ENCODE results near the gene GAS2L3.
"Not testable (repeated sequence)": the region's sequence is repeated elsewhere in the genome, so short reads cannot be mapped to it uniquely, and the experiment has no call there.

GAS2L3 gene

DNA sequence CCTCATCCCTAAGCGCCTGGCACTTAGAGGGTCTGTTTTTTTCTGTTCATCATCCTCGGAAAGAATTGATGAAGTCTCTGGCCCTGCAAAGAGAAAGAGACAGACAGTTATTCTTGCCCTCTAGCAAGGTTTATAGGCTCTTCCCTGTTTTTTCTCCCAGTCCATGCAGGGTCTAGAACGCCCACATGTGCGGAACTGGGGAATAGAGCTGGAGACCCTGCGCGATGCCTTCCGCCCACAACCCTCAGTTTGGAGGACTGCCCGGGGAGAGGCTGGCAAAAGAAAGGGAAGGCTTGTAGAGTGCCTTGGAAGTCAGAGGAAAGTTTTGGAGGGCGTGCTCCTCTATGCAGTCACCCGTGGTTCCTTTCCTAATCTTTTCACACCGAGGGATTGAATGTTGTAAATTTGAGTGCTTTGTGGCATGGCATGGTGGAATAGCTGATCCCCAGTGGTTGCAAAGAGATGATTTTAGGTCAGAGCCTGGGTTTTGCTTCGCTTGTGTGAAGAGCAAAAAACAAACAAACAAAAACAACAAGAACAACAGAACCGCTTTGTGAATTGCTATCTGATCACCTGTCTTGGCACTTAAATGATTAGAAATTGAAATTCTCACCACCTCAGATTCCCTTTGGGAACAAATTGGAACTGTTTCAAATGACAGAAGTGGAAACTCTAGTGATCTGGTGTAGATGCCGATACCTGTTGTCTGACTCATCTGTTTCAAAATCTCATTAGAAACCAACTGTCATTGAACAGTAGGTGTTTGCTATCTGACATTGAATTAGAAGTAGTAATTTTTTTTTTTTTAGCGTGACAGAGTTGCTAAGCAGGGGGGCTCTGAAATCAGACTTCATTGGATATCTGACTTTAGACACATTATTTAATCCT, 947 bp downstream of the GAS2L3 start:
- DNase-seq (ENCODE audit: low read depth in 2 of 2), result no peak

DNA sequence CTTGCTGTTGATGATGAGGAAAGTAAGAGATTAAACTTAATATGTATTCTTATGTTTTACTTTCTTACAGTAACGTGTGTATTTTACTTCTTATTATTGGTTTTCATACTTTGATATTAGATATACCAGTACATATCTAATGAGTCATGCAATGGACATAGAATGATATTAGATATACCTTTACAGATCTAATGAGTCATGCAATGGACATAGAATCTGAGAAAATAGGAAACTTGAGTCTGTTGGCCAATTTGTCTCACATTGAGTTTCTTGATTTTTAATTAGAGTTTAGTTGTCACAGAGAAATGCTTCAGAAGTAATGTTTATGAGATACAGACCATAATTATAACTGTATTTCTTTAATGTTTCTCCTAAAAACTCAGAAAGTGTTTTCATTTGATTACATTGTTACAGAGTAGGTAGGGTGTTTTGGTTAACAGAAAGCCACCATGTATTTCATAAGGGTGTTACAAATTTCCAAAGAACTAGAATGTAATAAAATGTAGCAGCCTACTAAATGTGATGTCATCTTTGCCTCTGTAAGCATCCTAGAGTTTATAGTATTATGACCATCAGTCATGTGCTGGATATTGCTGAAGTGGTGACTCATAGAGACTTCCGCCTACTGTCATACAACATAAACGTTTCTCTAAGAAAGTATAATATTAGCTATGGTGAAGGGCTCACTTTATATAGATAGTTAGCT, 3.0 kb downstream of the GAS2L3 start:
- no peak for DNase-seq (ENCODE audit: low read depth in 2 of 2)

DNA sequence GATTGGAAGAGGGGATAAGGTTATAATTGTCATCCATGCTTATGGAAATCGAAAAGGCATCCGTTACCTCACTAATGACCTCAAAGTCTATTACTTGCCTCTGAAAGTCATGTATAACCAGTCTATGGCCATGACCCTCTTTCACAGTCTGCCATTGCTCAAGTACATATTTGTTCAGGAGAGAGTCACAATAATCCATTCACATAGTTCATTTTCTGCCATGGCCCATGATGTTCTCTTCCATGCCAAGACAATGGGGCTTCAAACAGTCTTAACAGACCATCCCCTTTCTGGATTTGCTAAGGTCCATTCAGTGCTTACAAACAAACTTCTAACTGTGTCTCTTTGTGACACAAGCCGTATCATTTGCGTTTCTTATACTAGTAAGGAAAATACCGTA, 5.4 kb downstream of the GAS2L3 start:
- DNase-seq (ENCODE audit: low read depth in 2 of 2), result no peak

- no peak for DNase-seq (ENCODE audit: low read depth in 2 of 2)
Observed at GRCh38 chr12:100579844-100580243, 6.4 kb downstream of the GAS2L3 start.

DNA sequence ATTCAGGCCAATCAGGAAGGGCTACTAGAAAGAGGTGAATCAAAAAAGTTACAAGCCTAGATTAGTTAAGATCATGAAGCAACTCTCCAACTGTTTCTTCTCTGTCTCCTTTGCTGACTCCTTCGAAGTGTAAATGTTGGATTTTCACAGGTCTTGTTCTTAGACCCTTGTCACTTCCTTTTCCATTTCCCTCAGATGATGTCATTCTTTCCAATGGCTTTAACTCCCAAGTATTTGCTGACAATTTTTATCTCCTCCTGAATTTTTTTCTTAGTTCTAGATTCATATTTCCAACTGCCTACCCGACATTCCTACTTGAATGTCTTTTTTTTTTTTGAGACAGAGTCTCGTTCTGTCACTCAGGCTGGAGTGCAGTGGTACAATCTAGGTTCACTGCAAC, 10.8 kb downstream of the GAS2L3 start:
- no peak for DNase-seq (ENCODE audit: low read depth in 2 of 2)

GRCh38 chr12:100591979-100592378, 18.5 kb downstream of the GAS2L3 start:
- no peak for DNase-seq (ENCODE audit: low read depth in 2 of 2)

GRCh38 chr12:100593490-100593889, 20.0 kb downstream of the GAS2L3 start:
- DNase-seq (ENCODE audit: low read depth in 2 of 2), result no peak

DNA sequence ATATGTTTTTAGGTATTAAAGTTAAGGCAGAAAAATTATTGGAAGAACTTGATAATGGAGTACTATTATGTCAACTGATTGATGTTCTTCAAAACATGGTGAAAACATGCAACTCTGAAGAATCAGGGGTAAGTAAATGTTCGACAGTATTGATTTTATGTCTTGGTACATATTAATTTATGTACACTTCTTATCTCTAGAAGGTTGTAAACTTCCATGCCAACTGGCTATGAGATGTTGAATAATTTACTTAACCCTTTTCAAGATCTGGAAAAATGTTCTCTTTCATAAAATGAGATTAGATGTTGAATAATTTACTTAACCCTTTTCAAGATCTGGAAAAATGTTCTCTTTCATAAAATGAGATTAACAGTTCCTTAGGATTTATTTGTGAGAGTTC, 28.1 kb downstream of the GAS2L3 start:
- DNase-seq (ENCODE audit: low read depth in 2 of 2), result no peak

DNA sequence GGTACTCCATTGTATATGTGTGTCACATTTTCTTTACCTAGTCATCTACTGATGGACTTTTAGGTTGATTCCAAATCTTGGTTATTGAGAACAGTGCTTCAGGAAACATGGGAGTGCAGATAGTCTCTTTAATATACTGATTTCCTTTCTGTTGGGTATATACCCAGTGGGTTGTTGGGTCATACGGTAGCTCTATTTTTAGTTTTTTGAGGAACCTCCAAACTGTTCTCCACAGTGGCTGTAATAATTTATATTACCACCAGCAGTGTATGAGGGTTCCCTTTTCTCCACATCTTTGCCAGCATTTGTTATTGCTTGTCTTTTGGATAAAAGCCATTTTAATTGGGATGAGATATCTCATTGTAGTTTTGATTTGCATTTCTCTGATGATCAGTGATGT, 29.5 kb downstream of the GAS2L3 start:
- not testable (repeated sequence) for DNase-seq (ENCODE audit: low read depth in 2 of 2)

- DNase-seq (ENCODE audit: low read depth in 2 of 2), result no peak
Observed at GRCh38 chr12:100608776-100609175, 35.3 kb downstream of the GAS2L3 start.

DNA sequence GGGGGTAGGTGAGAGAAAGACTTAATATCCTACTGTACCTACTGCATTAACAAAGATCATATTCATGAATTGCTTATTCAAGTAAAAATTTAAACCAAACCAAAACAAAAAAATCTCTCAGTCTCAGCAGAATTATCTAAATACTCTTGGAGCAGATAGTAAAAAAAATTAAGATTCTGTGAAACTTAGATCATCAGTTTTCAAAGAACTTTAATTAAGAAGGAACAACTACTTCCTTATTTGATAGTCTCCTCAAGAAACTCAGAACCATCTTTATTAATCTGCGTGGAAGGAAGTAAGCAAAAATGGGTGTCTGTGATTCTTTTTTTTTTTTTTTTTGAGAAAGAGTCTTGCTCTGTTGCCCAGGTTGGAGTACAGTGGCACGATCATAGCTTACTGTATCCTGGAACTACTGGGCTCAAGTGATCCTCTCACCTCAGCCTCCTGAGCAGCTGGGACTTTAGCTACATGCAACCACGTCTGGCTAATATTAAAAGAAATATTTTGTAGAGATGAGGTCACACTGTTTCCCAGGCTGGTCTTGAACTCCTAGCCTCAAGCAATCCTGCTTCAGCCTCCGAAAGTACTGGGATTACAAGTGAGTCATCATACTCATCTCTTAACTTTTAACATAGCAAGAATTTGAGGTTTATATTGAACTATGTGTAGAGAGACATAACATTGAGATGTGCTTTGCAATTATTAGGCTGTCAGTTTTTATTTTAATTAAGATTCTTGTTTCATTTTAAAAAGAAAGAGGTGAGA, 37.4 kb downstream of the GAS2L3 start:
- DNase-seq (ENCODE audit: low read depth in 2 of 2), result no peak

DNA sequence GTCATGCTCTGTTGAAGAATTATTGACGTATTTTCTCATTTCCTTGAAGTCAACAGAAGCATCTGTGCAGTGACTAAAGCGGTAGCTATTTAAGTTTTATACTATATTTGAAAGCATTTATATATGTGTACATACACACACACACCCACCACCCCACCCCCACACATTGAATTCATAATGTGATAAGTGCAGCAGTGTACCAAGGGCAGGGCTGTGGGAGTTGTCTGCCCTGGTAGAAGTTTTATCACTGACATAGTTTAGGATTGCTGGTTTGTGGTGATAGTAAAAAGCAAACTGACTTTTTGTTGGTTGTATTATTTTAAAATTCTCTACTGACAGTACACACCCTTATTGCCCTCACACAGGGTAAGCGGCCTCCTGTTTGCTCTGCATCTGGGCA, 39.1 kb downstream of the GAS2L3 start:
- DNase-seq (ENCODE audit: low read depth in 2 of 2), result no peak

GRCh38 chr12:100624571-100624970, 51.1 kb downstream of the GAS2L3 start:
- no peak for DNase-seq (ENCODE audit: low read depth in 2 of 2)

DNA sequence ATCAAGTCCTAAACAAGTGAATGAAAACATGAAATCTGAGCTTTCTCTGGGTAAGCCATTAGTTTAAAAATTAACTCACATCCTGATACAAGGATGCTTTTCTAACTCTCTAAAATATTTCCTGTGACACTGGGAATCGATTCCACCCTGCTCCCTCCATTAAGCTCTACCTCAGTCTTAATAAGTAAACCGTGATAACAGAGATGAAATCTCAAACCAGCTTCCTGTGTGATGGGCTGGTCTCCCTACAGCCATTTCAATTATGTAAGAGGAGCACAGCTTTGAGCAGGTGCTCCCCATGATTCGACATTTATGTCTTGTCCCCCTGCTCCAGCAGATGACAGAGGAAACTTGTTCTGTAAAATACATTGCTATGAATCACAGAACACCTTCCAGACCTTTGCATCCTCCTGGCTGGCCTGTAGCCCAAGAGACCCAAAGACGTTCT, 59.0 kb downstream of the GAS2L3 start:
- no peak for DNase-seq (ENCODE audit: low read depth in 2 of 2)

DNA sequence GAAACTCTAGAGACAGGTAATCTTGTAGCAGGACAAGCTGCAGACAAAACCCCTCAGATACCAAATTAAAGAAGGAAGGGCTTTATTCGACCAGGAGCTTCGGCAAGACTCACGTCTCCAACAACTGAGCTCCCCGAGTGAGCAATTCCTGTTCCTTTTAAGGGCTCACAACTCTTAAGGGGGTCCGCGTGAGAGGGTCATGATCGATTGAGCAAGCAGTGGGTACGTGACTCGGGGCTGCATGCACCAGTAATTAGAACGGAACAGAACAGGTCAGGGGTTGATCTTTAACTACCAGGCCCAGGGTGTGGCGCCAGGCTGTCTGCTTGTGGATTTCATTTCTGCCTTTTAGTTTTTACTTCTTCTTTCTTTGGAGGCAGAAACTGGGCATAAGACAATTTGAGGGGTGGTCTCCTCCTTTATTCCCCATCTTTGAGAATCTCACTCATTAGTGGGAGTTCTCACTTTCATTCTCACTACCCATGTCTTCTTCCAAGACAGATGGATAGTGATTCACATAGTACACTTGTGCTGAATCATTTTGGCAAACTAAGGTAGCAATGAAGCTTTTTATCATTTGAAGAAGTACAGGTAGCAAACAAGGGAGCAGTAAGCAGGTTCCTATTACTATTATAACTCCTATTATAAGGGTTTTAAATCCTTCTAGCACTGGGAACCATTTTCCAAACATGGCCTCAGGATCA, 59.8 kb downstream of the GAS2L3 start:
- DNase-seq (ENCODE audit: low read depth in 2 of 2), result not testable (repeated sequence)

GRCh38 chr12:100643246-100643645, 69.8 kb downstream of the GAS2L3 start:
- DNase-seq (ENCODE audit: low read depth in 2 of 2), result no peak

- DNase-seq (ENCODE audit: low read depth in 2 of 2), result no peak
Observed at GRCh38 chr12:100646896-100647295, 73.4 kb downstream of the GAS2L3 start.

DNA sequence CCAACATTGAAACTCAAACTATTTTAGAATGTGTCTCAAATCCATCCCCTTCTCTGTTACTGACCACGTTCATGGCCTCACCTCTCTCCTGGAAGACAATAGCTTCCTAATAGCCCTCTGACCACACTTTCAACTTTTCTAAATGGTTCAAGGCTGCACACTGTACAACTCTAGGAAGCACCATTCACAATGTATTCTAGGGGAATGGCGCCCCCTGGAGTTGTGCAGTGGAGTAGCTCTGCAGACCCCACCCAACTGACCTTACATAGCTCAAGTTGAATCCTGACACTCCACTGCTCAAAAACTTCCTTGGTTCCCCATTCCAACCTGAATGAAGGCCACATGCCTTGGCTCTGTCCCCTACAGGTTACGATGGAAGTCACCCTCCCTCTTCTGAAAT, 77.6 kb downstream of the GAS2L3 start:
- no peak for DNase-seq (ENCODE audit: low read depth in 2 of 2)

- no peak for DNase-seq (ENCODE audit: low read depth in 2 of 2)
Observed at GRCh38 chr12:100651694-100652093, 78.2 kb downstream of the GAS2L3 start.

DNA sequence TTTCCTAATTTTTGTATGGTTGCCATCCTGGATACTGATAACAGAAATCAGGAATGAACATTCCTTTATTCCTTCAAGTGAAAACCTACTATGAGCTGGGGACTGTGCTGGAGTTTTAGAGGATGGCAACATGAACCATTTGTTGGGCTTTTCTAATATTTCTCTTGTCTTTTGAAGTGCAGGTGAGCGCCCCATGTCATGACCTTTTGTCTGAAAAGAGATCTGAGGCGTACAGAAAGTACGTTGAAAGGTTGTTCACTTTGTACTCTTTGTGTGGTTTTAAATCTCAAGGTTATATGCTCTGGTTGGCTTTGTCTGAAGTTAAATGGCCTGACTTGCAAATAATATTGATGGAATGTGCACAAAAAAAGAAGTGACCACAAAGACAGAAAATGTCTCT, 79.0 kb downstream of the GAS2L3 start:
- no peak for DNase-seq (ENCODE audit: low read depth in 2 of 2)

GRCh38 chr12:100656141-100656540, 82.7 kb downstream of the GAS2L3 start:
- no peak for DNase-seq (ENCODE audit: low read depth in 2 of 2)

DNA sequence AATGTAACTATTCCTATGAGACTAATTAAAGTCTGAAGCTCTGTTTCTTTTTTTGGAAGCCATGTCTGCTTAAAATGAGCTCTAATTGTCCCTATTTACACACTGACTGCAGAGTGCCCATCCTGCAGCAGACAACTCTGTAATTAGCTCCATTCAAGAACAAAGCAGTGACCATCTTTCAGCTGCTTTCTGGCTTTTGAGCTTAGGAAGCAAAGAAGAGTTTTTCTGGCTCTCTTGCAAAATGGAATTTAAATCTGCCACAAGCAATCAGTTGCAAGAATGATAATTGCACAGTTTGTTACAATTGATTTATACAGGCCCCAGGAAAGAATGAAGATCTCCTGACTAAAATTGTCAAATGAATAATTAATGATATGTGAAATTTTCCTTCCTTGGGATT, 83.4 kb downstream of the GAS2L3 start:
- DNase-seq (ENCODE audit: low read depth in 2 of 2), result no peak
